Adrenal gland (tissue), 12 donors: ENCODE measurements around the gene TGFBRAP1. TPM values are rescaled to one million over a fixed set of nuclear protein-coding genes. Genes with fewer than 3 reads are reported as not detected.

Experiments
- DNase-seq, 7 donors: peaks; one replicate each; pipeline ENCODE4 v3.0.0-alpha.2; 2019 to 2020
- H3K27ac ChIP-seq, 5 donors: fragments of 200-600 bp; sonication (generic) in 4 of 5; 1 replicate in 3 of 5; 2 replicates in 2 of 5; pipeline versions ENCODE4 v1.5.1 to v1.8.0; 2016 to 2020; ENCODE audit warnings: mild to moderate bottlenecking in 1 of 5
- H3K27me3 ChIP-seq: fragments of 200-600 bp; 2 replicates; pipeline ENCODE4 v1.8.0; 2021
- H3K36me3 ChIP-seq, 2 donors: fragments of 200-600 bp; replicated peaks in 1 of 2; 1 replicate in 1 of 2; 2 replicates in 1 of 2; pipeline versions ENCODE4 v1.5.1 to v1.8.0; 2018 to 2022
- H3K4me1 ChIP-seq, 2 donors: fragments of 200-600 bp; replicated peaks in 1 of 2; 1 replicate in 1 of 2; 2 replicates in 1 of 2; pipeline versions ENCODE4 v1.5.1 to v1.8.0; 2018 to 2021
- H3K4me3 ChIP-seq, 4 donors: fragments of 200-600 bp; sonication (generic) in 3 of 4; one replicate each; pipeline ENCODE4 v1.5.1; 2016 to 2018
- H3K9me3 ChIP-seq, 3 donors: fragments of 200-600 bp; sonication (generic) in 1 of 3; replicated peaks in 1 of 3; 1 replicate in 2 of 3; 2 replicates in 1 of 3; pipeline versions ENCODE4 v1.5.1 to v1.8.0; 2016 to 2021
- POLR2A ChIP-seq, 2 donors: fragments of 450-650 bp; IDR thresholded peaks; one replicate each; pipeline ENCODE4 v1.6.1; 2017; ENCODE audit warnings: antibody characterized with exemption in 2 of 2, mild to moderate bottlenecking in 2 of 2, moderate library complexity in 1 of 2
- WGBS, 4 donors: extraction: QIAGEN DNeasy Blood & Tissue Kit in 2 of 4; methylation state at CpG; one replicate each; pipeline versions ENCODE4 v1.1.5 to v1.1.7; 2013 to 2017; 5-methylcytosine and 5-hydroxymethylcytosine counted together
- intact Hi-C, 2 donors: fragments of 100-400 bp; cut with DNase I; formaldehyde crosslinking; loops; one replicate each; pipeline versions ENCODE4 v1.14.1 to v1.15.0; 2022 to 2023
- polyA plus RNA-seq, 3 donors: library from polyadenylated mRNA; stranded (reverse); fragments of 200-250 nt in 2 of 3; fragments of 350-450 nt in 1 of 3; fragmentation: Illumina TruSeq in 1 of 3; extraction: RNeasy Lipid Tissue Mini Kit (QIAGEN cat#74804) in 1 of 3; gene quantifications; one replicate each; pipeline ENCODE4 v1.2.3, GENCODE V29; 2013 to 2014
- total RNA-seq, 9 donors: library from RNA; depleted of rRNA in 4 of 9; stranded (reverse); fragments of >200 nt in 4 of 9; fragments of 120-200 nt in 1 of 9; fragmentation: NEBNext Ultra II Directional in 1 of 9; extraction: Animal tissue kit (Norgen Biotek cat#: 25700) in 1 of 9; gene quantifications; one replicate each; pipeline versions ENCODE4 v1.1.0 to v1.2.4, GENCODE V29; 2013 to 2023
- TF ChIP-seq, protein P1 (sequence below), 6 experiments: fragments of 450-650 bp in 4 of 6; fragments of 200-600 bp in 2 of 6; sonication (generic) in 1 of 6; IDR thresholded peaks; 1 replicate in 5 of 6; 2 replicates in 1 of 6; pipeline versions ENCODE4 v1.5.1 to v1.8.0; 2016 to 2021; ENCODE audit warnings: antibody characterized with exemption in 6 of 6, mild to moderate bottlenecking in 2 of 6, moderate library complexity in 1 of 6
- donor health status: healthy with polysubstance abuse.
- donor health status: Bipolar disorder and iron deficiency.
- donor health status: DM: yes; HTN: yes; CAD: no.
- donor health status: DM: no; HTN: no; CAD: no.
- donor health status: DM: no; HTN: no; CAD: no.
- donor health status: DM: yes; HTN: yes; CAD: no.

TGFBRAP1 gene
- total and polyA plus RNA-seq, 12 donors = 5.1 to 29.7 (median 22.3) TPM

DNA sequence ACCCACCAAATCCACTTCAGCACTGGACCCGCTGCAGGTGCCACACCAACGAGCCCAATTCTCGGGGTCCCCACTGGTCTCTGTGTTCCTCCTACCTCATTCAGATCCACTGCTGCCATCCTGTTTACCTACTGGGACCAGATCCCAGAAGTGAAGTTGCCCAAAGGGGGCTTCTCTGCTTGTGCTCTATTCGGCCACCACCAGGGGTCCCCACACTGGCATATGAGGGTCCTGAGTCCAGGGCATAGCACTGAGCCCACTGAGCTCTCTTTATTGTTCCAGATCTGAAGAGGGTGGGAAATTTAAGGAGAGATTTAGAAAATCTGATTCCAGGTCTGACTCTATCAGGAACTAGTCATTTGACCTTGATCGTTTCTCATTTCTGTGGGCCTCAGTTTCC, 85.6 kb downstream of the TGFBRAP1 start:
- DNase-seq = no peak
- no peaks in the 10 kb centered on the region for H3K27me3 ChIP-seq
- no peak overlapping the region for H3K4me3 ChIP-seq
- no peaks in the 10 kb centered on the region for H3K4me1 ChIP-seq
- no peaks in the 10 kb centered on the region for H3K9me3 ChIP-seq
- no peaks in the 10 kb centered on the region for H3K36me3 ChIP-seq
- TF ChIP-seq, protein P1, sequence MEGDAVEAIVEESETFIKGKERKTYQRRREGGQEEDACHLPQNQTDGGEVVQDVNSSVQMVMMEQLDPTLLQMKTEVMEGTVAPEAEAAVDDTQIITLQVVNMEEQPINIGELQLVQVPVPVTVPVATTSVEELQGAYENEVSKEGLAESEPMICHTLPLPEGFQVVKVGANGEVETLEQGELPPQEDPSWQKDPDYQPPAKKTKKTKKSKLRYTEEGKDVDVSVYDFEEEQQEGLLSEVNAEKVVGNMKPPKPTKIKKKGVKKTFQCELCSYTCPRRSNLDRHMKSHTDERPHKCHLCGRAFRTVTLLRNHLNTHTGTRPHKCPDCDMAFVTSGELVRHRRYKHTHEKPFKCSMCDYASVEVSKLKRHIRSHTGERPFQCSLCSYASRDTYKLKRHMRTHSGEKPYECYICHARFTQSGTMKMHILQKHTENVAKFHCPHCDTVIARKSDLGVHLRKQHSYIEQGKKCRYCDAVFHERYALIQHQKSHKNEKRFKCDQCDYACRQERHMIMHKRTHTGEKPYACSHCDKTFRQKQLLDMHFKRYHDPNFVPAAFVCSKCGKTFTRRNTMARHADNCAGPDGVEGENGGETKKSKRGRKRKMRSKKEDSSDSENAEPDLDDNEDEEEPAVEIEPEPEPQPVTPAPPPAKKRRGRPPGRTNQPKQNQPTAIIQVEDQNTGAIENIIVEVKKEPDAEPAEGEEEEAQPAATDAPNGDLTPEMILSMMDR (IDR thresholded peaks at IDR 0.05) = no peak
- H3K27ac ChIP-seq = no peak overlapping the region
- 49 to 65% (median 62%) methylated on average over 4 to 5 of the region's 5 CpGs for WGBS, 4 donors
- intact Hi-C loops = no loop called here

DNA sequence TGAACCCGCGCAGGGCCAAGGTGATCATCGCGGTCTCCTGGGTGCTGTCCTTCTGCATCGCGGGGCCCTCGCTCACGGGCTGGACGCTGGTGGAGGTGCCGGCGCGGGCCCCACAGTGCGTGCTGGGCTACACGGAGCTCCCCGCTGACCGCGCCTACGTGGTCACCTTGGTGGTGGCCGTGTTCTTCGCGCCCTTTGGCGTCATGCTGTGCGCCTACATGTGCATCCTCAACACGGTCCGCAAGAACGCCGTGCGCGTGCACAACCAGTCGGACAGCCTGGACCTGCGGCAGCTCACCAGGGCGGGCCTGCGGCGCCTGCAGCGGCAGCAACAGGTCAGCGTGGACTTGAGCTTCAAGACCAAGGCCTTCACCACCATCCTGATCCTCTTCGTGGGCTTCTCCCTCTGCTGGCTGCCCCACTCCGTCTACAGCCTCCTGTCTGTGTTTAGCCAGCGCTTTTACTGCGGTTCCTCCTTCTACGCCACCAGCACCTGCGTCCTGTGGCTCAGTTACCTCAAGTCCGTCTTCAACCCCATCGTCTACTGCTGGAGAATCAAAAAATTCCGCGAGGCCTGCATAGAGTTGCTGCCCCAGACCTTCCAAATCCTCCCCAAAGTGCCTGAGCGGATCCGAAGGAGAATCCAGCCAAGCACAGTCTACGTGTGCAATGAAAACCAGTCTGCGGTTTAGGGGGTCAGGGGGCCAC, 87.1 kb downstream of the TGFBRAP1 start:
- TF ChIP-seq, protein P1 (IDR thresholded peaks at IDR 0.05) = no peak
- no peak for TF ChIP-seq POLR2A (IDR thresholded peaks at IDR 0.05)
- Histone ChIP-seq H3K27ac (no peak overlapping the region), H3K36me3 (no peaks in the 10 kb centered on the region), H3K4me1 (no peaks in the 10 kb centered on the region), H3K9me3 (no peaks in the 10 kb centered on the region), H3K27me3 (no peaks in the 10 kb centered on the region), H3K4me3 (no peak overlapping the region)
- intact Hi-C loops = no loop called here
- 95 to 98% (median 97%) methylated on average over 32 to 50 of the region's 50 CpGs for WGBS, 4 donors
- no peak for DNase-seq

DNA sequence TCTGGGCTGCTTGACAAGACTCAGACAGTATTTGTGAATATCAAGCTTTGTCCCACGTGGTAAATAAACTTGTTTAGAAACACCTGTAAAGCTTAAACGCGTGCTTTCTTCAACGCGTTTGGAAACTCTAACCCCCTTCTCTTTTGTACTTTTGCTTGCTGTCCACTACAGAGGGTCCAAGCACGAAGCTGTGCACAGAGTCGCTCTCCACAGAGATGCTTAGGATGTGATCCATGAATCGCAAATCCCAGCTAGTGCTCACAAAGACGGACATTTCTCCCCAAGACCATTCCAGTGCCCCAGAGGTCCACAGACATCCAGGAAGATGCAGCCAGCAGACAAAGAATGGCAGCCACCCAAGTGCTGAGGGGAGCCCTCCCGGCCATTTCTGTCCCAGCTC, 88.1 kb downstream of the TGFBRAP1 start, which contains the start of gene GPR45:
Gene GPR45 (plus strand): TSS at position 301 of the 400 bp plus-strand sequence. CDS start 116 bp downstream, outside the sequence.
- Histone ChIP-seq H3K27me3 (no peaks in the 10 kb centered on the region), H3K36me3 (no peaks in the 10 kb centered on the region), H3K9me3 (no peaks in the 10 kb centered on the region), H3K4me3 (no peak within 1 kb of the TSS), H3K27ac (no peak within 1 kb of the TSS), H3K4me1 (no peaks in the 10 kb centered on the region)
- DNase-seq = no peak
- 89 to 94% (median 90%) methylated on average over 10 of the region's 10 CpGs for WGBS, 4 donors
- intact Hi-C loops = no loop called here
- TF ChIP-seq, protein P1 (IDR thresholded peaks at IDR 0.05) = no peak
- no peak for TF ChIP-seq POLR2A (IDR thresholded peaks at IDR 0.05)

DNA sequence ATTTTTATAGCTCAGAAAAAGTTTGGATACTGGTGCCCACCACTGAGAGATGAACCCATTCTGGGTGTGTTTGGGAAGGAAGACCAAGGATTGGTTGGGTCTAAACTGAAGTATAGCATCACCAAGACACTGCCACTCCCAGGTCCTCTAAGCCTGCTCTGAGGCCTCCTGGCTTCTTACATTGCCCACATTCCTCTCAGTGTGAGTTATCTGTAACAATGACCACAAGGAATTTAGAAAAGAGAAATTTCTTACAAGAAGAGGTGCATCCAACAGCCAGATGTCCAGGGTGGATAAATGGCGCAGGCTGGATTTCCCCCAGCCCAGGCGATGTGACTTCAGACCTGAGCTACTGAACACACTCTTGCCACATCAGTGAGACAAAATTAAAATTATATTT, 89.6 kb downstream of the TGFBRAP1 start:
- no peak overlapping the region for H3K4me3 ChIP-seq

More for the DNA sequence above, 89.6 kb downstream of the TGFBRAP1 start:
- H3K27ac ChIP-seq = no peak overlapping the region
- H3K27me3 ChIP-seq = no peaks in the 10 kb centered on the region
- 89 to 95% (median 92%) methylated on average over 2 of the region's 2 CpGs for WGBS, 4 donors
- peaks cover 0 to 10% of the 10 kb centered on the region in 2 donors for H3K4me1 ChIP-seq
- H3K9me3 ChIP-seq = no peaks in the 10 kb centered on the region
- no peaks in the 10 kb centered on the region for H3K36me3 ChIP-seq
- TF ChIP-seq, protein P1 (IDR thresholded peaks at IDR 0.05) = no peak
- no peak for TF ChIP-seq POLR2A (IDR thresholded peaks at IDR 0.05)
- DNase-seq = no peak
- intact Hi-C loops = loop anchor here in 1 of 2 donors (2.0 kb wide), 1 partner anchor 125 kb away; no protein-coding TSS in a partner anchor
